SK-N-SH (cell line): ENCODE measurements around the gene MLKL. TPM values are rescaled to one million over a fixed set of nuclear protein-coding genes. Genes with fewer than 3 reads are reported as not detected.

Experiments
- CTCF ChIA-PET: fragments of 300-600, 350-600 bp; formaldehyde crosslinking; extraction: SDS; loops from one replicate; lab custom pipeline; 2021; lab: Yijun Ruan, JAX
- POLR2A ChIA-PET: fragments of 350-600 bp; sonication (Branson Sonifier 250); formaldehyde crosslinking; extraction: SDS; loops from one replicate; lab custom pipeline; 2020; ENCODE audit warnings: antibody characterized with exemption, inconsistent platforms; lab: Yijun Ruan, JAX
- DNase-seq: peaks from one replicate; pipeline ENCODE4 v3.0.0; 2012
- H2AFZ ChIP-seq: fragments of 200-600 bp; sonication (generic); 2 replicates; pipeline ENCODE4 v1.8.1; 2016; ENCODE audit warnings: antibody characterized with exemption, mild to moderate bottlenecking, low read depth
- H3F3A ChIP-seq: fragments of 200-600 bp; sonication (generic); replicated peaks from 2 replicates; pipeline ENCODE3; 2016; ENCODE audit warnings: antibody characterized with exemption, mild to moderate bottlenecking; ENCODE audit not compliant: insufficient read depth
- H3K27ac ChIP-seq, 2 experiments: fragments of 200-500 bp in 1 of 2; fragments of 200-600 bp in 1 of 2; sonication (Bioruptor generic) in 1 of 2; sonication (generic), shearing (Covaris generic) in 1 of 2; 2 replicates each; pipeline versions ENCODE4 v1.5.1 to v1.6.1; 2014 to 2016; ENCODE audit warnings: low read depth in 2 of 2, inconsistent platforms in 1 of 2, low read length in 1 of 2, mild to moderate bottlenecking in 1 of 2, mixed read lengths in 1 of 2
- H3K27me3 ChIP-seq: fragments of 200-600 bp; sonication (generic), shearing (Covaris generic); 2 replicates; pipeline ENCODE4 v1.6.1; 2016; ENCODE audit warnings: mixed run types; ENCODE audit not compliant: insufficient read depth
- H3K36me3 ChIP-seq, 2 experiments: fragments of 200-500 bp in 1 of 2; fragments of 200-600 bp in 1 of 2; sonication (Bioruptor generic) in 1 of 2; sonication (generic) in 1 of 2; replicated peaks in 1 of 2; 2 replicates each; pipeline versions ENCODE3 to v1.5.1; 2014 to 2016; ENCODE audit warnings: low read length in 1 of 2, mild to moderate bottlenecking in 1 of 2; ENCODE audit not compliant: insufficient read depth in 2 of 2, control insufficient read depth in 1 of 2
- H3K4me1 ChIP-seq, 2 experiments: fragments of 200-500 bp in 1 of 2; fragments of 200-600 bp in 1 of 2; sonication (Bioruptor generic) in 1 of 2; sonication (generic), shearing (Covaris generic) in 1 of 2; 2 replicates each; pipeline versions ENCODE4 v1.5.1 to v1.6.1; 2014 to 2016; ENCODE audit warnings: low read depth in 1 of 2, low read length in 1 of 2, mixed run types in 1 of 2; ENCODE audit not compliant: insufficient read depth in 2 of 2, control insufficient read depth in 1 of 2
- H3K4me2 ChIP-seq: fragments of 200-600 bp; sonication (generic), shearing (Covaris generic); 2 replicates; pipeline ENCODE4 v1.6.1; 2017; ENCODE audit warnings: mixed run types
- H3K4me3 ChIP-seq, 2 experiments: fragments of 200-500 bp in 1 of 2; fragments of 200-600 bp in 1 of 2; sonication (Bioruptor generic) in 1 of 2; sonication (generic), shearing (Covaris generic) in 1 of 2; 2 replicates each; pipeline versions ENCODE4 v1.5.1 to v1.8.1; 2014 to 2016; ENCODE audit warnings: low read depth in 2 of 2, inconsistent platforms in 1 of 2, low read length in 1 of 2, mild to moderate bottlenecking in 1 of 2, mixed read lengths in 1 of 2, moderate library complexity in 1 of 2
- H3K79me2 ChIP-seq: fragments of 200-600 bp; sonication (generic); 2 replicates; pipeline ENCODE4 v1.8.1; 2017; ENCODE audit warnings: mild to moderate bottlenecking; ENCODE audit not compliant: insufficient read depth
- H3K9ac ChIP-seq: fragments of 200-600 bp; sonication (generic); 2 replicates; pipeline ENCODE4 v1.6.1; 2017; ENCODE audit warnings: mixed run types
- H3K9me2 ChIP-seq: fragments of 200-600 bp; sonication (generic); 2 replicates; pipeline ENCODE4 v1.6.1; 2017; ENCODE audit warnings: mixed run types
- H3K9me3 ChIP-seq: fragments of 200-600 bp; sonication (generic); 2 replicates; pipeline ENCODE4 v1.6.1; 2017; ENCODE audit warnings: mixed run types, mild to moderate bottlenecking, moderate library complexity
- H4K20me1 ChIP-seq: fragments of 200-600 bp; sonication (generic); 2 replicates; pipeline ENCODE4 v1.6.1; 2017; ENCODE audit warnings: mild to moderate bottlenecking, mixed run types; ENCODE audit not compliant: insufficient read depth
- CTCF ChIP-seq: fragments of 200-600 bp; sonication (generic); IDR thresholded peaks from 2 replicates; pipeline ENCODE4 v1.6.1; 2017; ENCODE audit warnings: antibody characterized with exemption, mild to moderate bottlenecking, moderate library complexity
- ELF1 ChIP-seq: IDR thresholded peaks from 2 replicates; pipeline ENCODE4 v1.4.0; 2012
- EP300 ChIP-seq, 2 experiments: IDR thresholded peaks; 2 replicates each; pipeline versions ENCODE4 v1.4.0 to v1.6.1; 2012; ENCODE audit warnings: borderline replicate concordance in 1 of 2, low read depth in 1 of 2, low read length in 1 of 2
- FOSL2 ChIP-seq: IDR thresholded peaks from 2 replicates; pipeline ENCODE4 v1.4.0; 2012; ENCODE audit warnings: low read depth, mild to moderate bottlenecking, moderate library complexity, borderline replicate concordance
- FOXJ3 ChIP-seq: sonication (generic); formaldehyde crosslinking; IDR thresholded peaks from 2 replicates; pipeline ENCODE4 v1.5.1; 2020; ENCODE audit warnings: mild to moderate bottlenecking, missing genetic modification reagents
- FOXM1 ChIP-seq: IDR thresholded peaks from 2 replicates; pipeline ENCODE4 v1.4.0; 2012; ENCODE audit warnings: low read depth, mild to moderate bottlenecking
- GABPA ChIP-seq: IDR thresholded peaks from 2 replicates; pipeline ENCODE4 v1.4.0; 2012; ENCODE audit warnings: low read depth, mild to moderate bottlenecking
- GATA2 ChIP-seq: sonication (generic); formaldehyde crosslinking; IDR thresholded peaks from 2 replicates; pipeline ENCODE4 v1.5.0; 2020; ENCODE audit warnings: mild to moderate bottlenecking, missing genetic modification reagents
- MEF2A ChIP-seq: IDR thresholded peaks from 2 replicates; pipeline ENCODE4 v1.4.0; 2012; ENCODE audit warnings: low read depth, borderline replicate concordance
- MXI1 ChIP-seq: IDR thresholded peaks from 2 replicates; pipeline ENCODE4 v1.6.1; 2012; ENCODE audit warnings: mild to moderate bottlenecking, low read depth, low read length, improper control_type of control experiment
- NFIC ChIP-seq: IDR thresholded peaks from 2 replicates; pipeline ENCODE4 v1.4.0; 2012; ENCODE audit warnings: borderline replicate concordance
- RCOR1 ChIP-seq: fragments of 150-350 bp; IDR thresholded peaks from 2 replicates; pipeline ENCODE4 v1.6.1; 2017; ENCODE audit warnings: antibody characterized with exemption, low read length
- RXRA ChIP-seq: IDR thresholded peaks from 2 replicates; pipeline ENCODE4 v1.4.0; 2012; ENCODE audit warnings: low read depth, mild to moderate bottlenecking, borderline replicate concordance
- SIN3A ChIP-seq: IDR thresholded peaks from 2 replicates; pipeline ENCODE4 v1.6.1; 2012; ENCODE audit warnings: low read depth, mild to moderate bottlenecking, low read length, moderate library complexity, borderline replicate concordance
- TAF1 ChIP-seq: IDR thresholded peaks from 2 replicates; pipeline ENCODE4 v1.6.1; 2012; ENCODE audit warnings: low read depth, mild to moderate bottlenecking, low read length, moderate library complexity, borderline replicate concordance
- TCF12 ChIP-seq: IDR thresholded peaks from 2 replicates; pipeline ENCODE4 v1.4.0; 2012
- TEAD4 ChIP-seq: IDR thresholded peaks from 2 replicates; pipeline ENCODE4 v1.4.0; 2012; ENCODE audit warnings: mild to moderate bottlenecking, borderline replicate concordance; ENCODE audit not compliant: insufficient read depth
- YY1 ChIP-seq: IDR thresholded peaks from 2 replicates; pipeline ENCODE4 v1.4.0; 2012; ENCODE audit warnings: low read depth, mild to moderate bottlenecking
- WGBS: methylation state at CpG from one replicate; pipeline ENCODE4 v1.1.6; 2017; ENCODE audit warnings: low lambda C conversion rate; 5-methylcytosine and 5-hydroxymethylcytosine counted together
- polyA plus RNA-seq, 3 experiments: library from polyadenylated mRNA; depleted of rRNA; stranded (reverse); fragments of >200 nt; gene quantifications; 2 replicates each; pipeline ENCODE4 v1.2.3, GENCODE V29; 2012
- TF ChIP-seq, protein P1 (sequence below): fragments of 150-350 bp; IDR thresholded peaks from 2 replicates; pipeline ENCODE4 v1.6.1; 2017; ENCODE audit warnings: antibody characterized with exemption, low read length, low read depth, borderline replicate concordance
- TF ChIP-seq, protein P2 (sequence below): IDR thresholded peaks from 2 replicates; pipeline ENCODE4 v1.6.1; 2012; ENCODE audit warnings: mild to moderate bottlenecking, low read depth, low read length, moderate library complexity

Gene MLKL
- polyA plus RNA-seq, 1 of the 3 experiments (the other 2 are of a cell fraction), result 3.6 TPM

DNA sequence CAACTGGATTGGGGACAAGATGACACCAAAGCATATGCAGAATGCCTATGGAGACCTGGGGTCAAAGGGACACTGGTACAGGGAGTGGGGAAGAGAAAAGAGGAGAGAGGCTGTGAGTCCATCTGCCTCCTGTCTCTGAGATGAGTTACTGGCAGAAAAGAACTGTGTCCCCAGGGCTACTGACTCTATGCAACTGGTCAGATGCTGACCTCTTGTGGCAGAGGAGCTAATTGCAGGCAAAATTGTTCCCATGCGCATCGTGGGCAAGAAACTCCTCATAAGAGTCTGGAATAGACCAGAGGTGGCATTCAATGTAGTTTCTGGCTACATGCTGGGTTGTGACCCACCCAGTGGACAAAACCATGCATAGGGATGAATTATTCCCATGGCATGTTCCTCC is 26.1 kb upstream of the MLKL start:
- Histone ChIP-seq H3K79me2 (no peaks in the 10 kb centered on the region), H3K4me2 (no peak overlapping the region), H3K4me1 (peaks cover 0 to 9% of the 10 kb centered on the region in 2 experiments; a peak in 1 of 4 replicates), H3K27me3 (no peaks in the 10 kb centered on the region), H3K4me3 (no peak overlapping the region), H3K9me3 (no peaks in the 10 kb centered on the region), H3K27ac (no peak overlapping the region), H3K9me2 (no peaks in the 10 kb centered on the region), H4K20me1 (no peaks in the 10 kb centered on the region), H3K36me3 (no peaks in the 10 kb centered on the region), H2AFZ (no peak overlapping the region), H3K9ac (no peak overlapping the region), H3F3A (no peaks in the 10 kb centered on the region)
- TF ChIP-seq CTCF (peak; percentile 53), EP300 (IDR thresholded peaks at IDR 0.05; ENCODE audit: borderline replicate concordance in 1 of 2, low read depth in 1 of 2, low read length in 1 of 2) (no peak), TAF1 (no peak), SIN3A (no peak), MEF2A (no peak)
- ChIA-PET CTCF (interaction anchor here (0.7 to 4.8 kb wide), 7 partner anchors 9 to 136 kb away, joined by 3 to 19 read pairs (median 4); no protein-coding TSS in a partner anchor), POLR2A (no interaction called here)
- WGBS, result 100% methylated on average over 2 of the region's 2 CpGs
- no peak for DNase-seq

DNA sequence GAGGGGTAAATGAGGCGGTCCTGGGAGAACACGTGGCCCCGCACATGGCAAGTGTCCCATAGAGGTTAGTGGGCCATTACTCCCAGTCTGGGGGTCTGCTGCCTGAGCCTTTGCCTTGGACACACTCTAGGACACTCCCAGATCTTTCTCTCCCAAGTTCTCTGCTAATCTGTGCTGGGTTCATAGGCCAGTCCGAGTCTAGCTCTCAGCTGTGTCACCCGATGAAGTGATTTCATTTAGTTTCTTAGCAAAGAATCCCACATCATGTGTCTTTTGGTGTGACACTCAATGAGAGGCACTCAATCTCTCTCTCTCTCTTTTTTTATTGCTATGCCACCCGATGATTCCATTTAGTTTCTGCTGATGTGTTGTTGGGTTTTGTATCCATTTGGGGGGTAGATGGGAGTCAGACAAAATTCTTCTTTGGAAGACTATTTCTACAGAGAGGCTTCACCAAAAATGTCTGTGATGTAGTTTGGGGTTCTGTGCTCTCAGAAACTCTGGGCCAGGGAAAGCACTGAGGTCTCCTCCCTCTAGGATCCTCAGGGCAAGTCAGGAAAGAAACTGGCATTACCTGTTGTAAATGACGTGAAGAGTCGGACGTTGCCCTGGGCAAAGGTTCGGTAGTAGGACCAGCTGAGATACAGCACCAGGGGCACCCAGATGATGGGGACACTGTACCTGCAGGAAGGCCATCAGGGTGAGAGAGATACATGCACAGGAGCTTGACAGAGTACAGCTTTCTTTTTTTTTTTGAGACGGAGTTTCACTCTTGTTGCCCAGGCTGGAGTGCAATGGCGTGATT is 25.2 kb upstream of the MLKL start:
- H3K9ac ChIP-seq, result no peak overlapping the region
- TF ChIP-seq GATA2 (CRISPR knock-in tag) (no peak), FOSL2 (no peak), TAF1 (no peak), ELF1 (no peak), GABPA (no peak), MEF2A (no peak), RXRA (no peak), SIN3A (no peak), YY1 (no peak), FOXJ3 (CRISPR knock-in tag) (no peak), NFIC (no peak), TEAD4 (no peak), FOXM1 (no peak), MXI1 (no peak), RCOR1 (no peak), TCF12 (no peak)
- TF ChIP-seq, protein P1, sequence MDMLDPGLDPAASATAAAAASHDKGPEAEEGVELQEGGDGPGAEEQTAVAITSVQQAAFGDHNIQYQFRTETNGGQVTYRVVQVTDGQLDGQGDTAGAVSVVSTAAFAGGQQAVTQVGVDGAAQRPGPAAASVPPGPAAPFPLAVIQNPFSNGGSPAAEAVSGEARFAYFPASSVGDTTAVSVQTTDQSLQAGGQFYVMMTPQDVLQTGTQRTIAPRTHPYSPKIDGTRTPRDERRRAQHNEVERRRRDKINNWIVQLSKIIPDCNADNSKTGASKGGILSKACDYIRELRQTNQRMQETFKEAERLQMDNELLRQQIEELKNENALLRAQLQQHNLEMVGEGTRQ, result no peak
- TF ChIP-seq, protein P2, sequence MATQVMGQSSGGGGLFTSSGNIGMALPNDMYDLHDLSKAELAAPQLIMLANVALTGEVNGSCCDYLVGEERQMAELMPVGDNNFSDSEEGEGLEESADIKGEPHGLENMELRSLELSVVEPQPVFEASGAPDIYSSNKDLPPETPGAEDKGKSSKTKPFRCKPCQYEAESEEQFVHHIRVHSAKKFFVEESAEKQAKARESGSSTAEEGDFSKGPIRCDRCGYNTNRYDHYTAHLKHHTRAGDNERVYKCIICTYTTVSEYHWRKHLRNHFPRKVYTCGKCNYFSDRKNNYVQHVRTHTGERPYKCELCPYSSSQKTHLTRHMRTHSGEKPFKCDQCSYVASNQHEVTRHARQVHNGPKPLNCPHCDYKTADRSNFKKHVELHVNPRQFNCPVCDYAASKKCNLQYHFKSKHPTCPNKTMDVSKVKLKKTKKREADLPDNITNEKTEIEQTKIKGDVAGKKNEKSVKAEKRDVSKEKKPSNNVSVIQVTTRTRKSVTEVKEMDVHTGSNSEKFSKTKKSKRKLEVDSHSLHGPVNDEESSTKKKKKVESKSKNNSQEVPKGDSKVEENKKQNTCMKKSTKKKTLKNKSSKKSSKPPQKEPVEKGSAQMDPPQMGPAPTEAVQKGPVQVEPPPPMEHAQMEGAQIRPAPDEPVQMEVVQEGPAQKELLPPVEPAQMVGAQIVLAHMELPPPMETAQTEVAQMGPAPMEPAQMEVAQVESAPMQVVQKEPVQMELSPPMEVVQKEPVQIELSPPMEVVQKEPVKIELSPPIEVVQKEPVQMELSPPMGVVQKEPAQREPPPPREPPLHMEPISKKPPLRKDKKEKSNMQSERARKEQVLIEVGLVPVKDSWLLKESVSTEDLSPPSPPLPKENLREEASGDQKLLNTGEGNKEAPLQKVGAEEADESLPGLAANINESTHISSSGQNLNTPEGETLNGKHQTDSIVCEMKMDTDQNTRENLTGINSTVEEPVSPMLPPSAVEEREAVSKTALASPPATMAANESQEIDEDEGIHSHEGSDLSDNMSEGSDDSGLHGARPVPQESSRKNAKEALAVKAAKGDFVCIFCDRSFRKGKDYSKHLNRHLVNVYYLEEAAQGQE, result no peak
- ChIA-PET CTCF (interaction anchor here (0.6 to 4.8 kb wide), 8 partner anchors 12 to 137 kb away, joined by 3 to 19 read pairs (median 4); partner anchors contain the start of gene FA2H), POLR2A (no interaction called here)
- no peaks in the 10 kb centered on the region for H3K79me2 ChIP-seq
- peaks cover 0 to 9% of the 10 kb centered on the region in 2 experiments; a peak in 1 of 4 replicates for H3K4me1 ChIP-seq
- H3F3A ChIP-seq, result no peaks in the 10 kb centered on the region
- H2AFZ ChIP-seq, result no peak overlapping the region
- no peaks in the 10 kb centered on the region for H3K27me3 ChIP-seq
- no peaks in the 10 kb centered on the region for H3K9me3 ChIP-seq
- WGBS, result 88% methylated on average over 12 of the region's 12 CpGs
- H4K20me1 ChIP-seq, result no peaks in the 10 kb centered on the region
- H3K36me3 ChIP-seq, result no peaks in the 10 kb centered on the region
- H3K9me2 ChIP-seq, result no peaks in the 10 kb centered on the region
- H3K27ac ChIP-seq, result no peak overlapping the region
- H3K4me3 ChIP-seq, result no peak overlapping the region
- DNase-seq, result no peak
- H3K4me2 ChIP-seq, result no peak overlapping the region
